Endodermal cell (in vitro differentiated cells): Measurements from ENCODE around the gene MYRIP. TPM values are rescaled to one million over a fixed set of nuclear protein-coding genes. Genes with fewer than 3 reads are reported as not detected.
"Not testable (repeated sequence)": the region's sequence is repeated elsewhere in the genome, so short reads cannot be mapped to it uniquely, and the experiment has no call there.

Experiments
- DNase-seq: peaks from one replicate; pipeline ENCODE4 v3.0.0-alpha.2; 2017
- H3K27ac ChIP-seq: 2 replicates; pipeline ENCODE4 v1.5.1; 2013; ENCODE audit warnings: mild to moderate bottlenecking, low read depth, low read length, moderate library complexity
- H3K27me3 ChIP-seq: 2 replicates; pipeline ENCODE4 v1.6.1; 2013; ENCODE audit warnings: mild to moderate bottlenecking, low read length, moderate library complexity; ENCODE audit not compliant: insufficient read depth, control insufficient read depth, poor library complexity, severe bottlenecking
- H3K36me3 ChIP-seq: 2 replicates; pipeline ENCODE4 v1.7.0; 2013; ENCODE audit warnings: mild to moderate bottlenecking, low read length, moderate library complexity; ENCODE audit not compliant: control insufficient read depth, insufficient read depth
- H3K4me1 ChIP-seq: one replicate; pipeline ENCODE4 v1.7.0; 2013; ENCODE audit warnings: low read length; ENCODE audit not compliant: control insufficient read depth, insufficient read depth
- H3K4me3 ChIP-seq: 2 replicates; pipeline ENCODE4 v1.5.1; 2013; ENCODE audit warnings: mild to moderate bottlenecking, low read length, moderate library complexity
- H3K9ac ChIP-seq: 2 replicates; pipeline ENCODE4 v1.6.1; 2013; ENCODE audit warnings: mild to moderate bottlenecking, low read length, moderate library complexity; ENCODE audit not compliant: poor library complexity, severe bottlenecking; ENCODE audit errors: extremely low read depth
- H3K9me3 ChIP-seq: 2 replicates; pipeline ENCODE4 v1.6.1; 2013; ENCODE audit warnings: mild to moderate bottlenecking, low read length, moderate library complexity; ENCODE audit not compliant: control insufficient read depth
- H3K27ac Mint-ChIP-seq: 2 replicates; pipeline ENCODE4 v1.8.0; 2020; ENCODE audit warnings: mixed read lengths
- H3K27me3 Mint-ChIP-seq: 2 replicates; pipeline ENCODE4 v1.8.0; 2021; ENCODE audit warnings: mild to moderate bottlenecking, mixed read lengths; ENCODE audit not compliant: insufficient read depth
- H3K36me3 Mint-ChIP-seq: 2 replicates; pipeline ENCODE4 v1.8.0; 2020; ENCODE audit warnings: low read depth, mixed read lengths
- H3K4me1 Mint-ChIP-seq: 2 replicates; pipeline ENCODE4 v1.8.0; 2020; ENCODE audit warnings: mixed read lengths
- H3K4me3 Mint-ChIP-seq: 2 replicates; pipeline ENCODE4 v1.8.0; 2020; ENCODE audit warnings: mild to moderate bottlenecking, moderate library complexity, mixed read lengths
- H3K9me3 Mint-ChIP-seq: 2 replicates; pipeline ENCODE4 v1.8.0; 2020; ENCODE audit warnings: mild to moderate bottlenecking, mixed read lengths
- WGBS, 2 experiments: methylation state at CpG; one replicate each; pipeline versions ENCODE4 v1.1.5 to v1.1.7; 2013; ENCODE audit warnings: missing lambda C conversion rate in 2 of 2, mixed read lengths in 1 of 2; ENCODE audit not compliant: insufficient coverage in 1 of 2, insufficient read length in 1 of 2; 5-methylcytosine and 5-hydroxymethylcytosine counted together
- total RNA-seq, 2 donors: library from RNA; stranded (reverse); fragmentation: NEBNext Ultra II Directional in 1 of 2; extraction: Animal tissue kit (Norgen Biotek cat#: 25700) in 1 of 2; gene quantifications; 2 replicates in 1 of 2; 3 replicates in 1 of 2; pipeline ENCODE4 v1.2.1, GENCODE V29; 2021
- TF ChIP-seq, protein P1 (sequence below): fragments of 200-600 bp; sonication (generic); conservative IDR thresholded peaks from 2 replicates; pipeline ENCODE4 v1.5.0; 2021; ENCODE audit warnings: antibody characterized with exemption, mild to moderate bottlenecking

The MYRIP gene
- total RNA-seq, 2 donors from 2014 or later, result 4.3 to 4.6 TPM

DNA sequence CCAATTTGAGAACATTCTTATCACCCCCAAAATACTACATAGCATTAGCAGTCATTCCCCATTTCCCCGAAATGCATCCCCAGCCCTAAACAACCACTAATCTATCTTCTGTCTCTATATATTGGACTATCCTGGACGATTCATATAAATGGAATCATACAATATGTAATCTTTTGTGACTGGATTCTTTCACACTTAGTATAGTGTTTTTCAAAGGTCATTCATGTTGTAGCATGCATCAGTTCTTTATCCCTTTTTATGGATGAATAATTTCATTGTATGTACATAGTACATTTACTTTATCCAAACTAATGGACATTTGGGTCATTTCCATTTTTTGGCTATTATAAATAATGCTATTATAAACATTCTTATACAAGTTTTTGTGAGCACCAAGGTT lies 472.6 kb downstream of the MYRIP start:
- 80 to 94% methylated on average over 1 of the region's 2 CpGs for WGBS, 2 experiments
- TF ChIP-seq, protein P1, sequence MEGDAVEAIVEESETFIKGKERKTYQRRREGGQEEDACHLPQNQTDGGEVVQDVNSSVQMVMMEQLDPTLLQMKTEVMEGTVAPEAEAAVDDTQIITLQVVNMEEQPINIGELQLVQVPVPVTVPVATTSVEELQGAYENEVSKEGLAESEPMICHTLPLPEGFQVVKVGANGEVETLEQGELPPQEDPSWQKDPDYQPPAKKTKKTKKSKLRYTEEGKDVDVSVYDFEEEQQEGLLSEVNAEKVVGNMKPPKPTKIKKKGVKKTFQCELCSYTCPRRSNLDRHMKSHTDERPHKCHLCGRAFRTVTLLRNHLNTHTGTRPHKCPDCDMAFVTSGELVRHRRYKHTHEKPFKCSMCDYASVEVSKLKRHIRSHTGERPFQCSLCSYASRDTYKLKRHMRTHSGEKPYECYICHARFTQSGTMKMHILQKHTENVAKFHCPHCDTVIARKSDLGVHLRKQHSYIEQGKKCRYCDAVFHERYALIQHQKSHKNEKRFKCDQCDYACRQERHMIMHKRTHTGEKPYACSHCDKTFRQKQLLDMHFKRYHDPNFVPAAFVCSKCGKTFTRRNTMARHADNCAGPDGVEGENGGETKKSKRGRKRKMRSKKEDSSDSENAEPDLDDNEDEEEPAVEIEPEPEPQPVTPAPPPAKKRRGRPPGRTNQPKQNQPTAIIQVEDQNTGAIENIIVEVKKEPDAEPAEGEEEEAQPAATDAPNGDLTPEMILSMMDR, result no peak
- Histone ChIP-seq H3K9me3 (no peaks in the 10 kb centered on the region), H3K36me3 (no peaks in the 10 kb centered on the region), H3K27ac (no peak overlapping the region), H3K4me3 (no peak overlapping the region), H3K27me3 (no peaks in the 10 kb centered on the region), H3K4me1 (no peaks in the 10 kb centered on the region), H3K9ac (no peak overlapping the region)
- H3K4me1 Mint-ChIP-seq, result no peaks in the 10 kb centered on the region
- no peak for DNase-seq
- no peaks in the 10 kb centered on the region for H3K27me3 Mint-ChIP-seq
- no peaks in the 10 kb centered on the region for H3K36me3 Mint-ChIP-seq
- peaks cover 3% of the 10 kb centered on the region for H3K9me3 Mint-ChIP-seq
- no peak overlapping the region for H3K27ac Mint-ChIP-seq
- no peak overlapping the region for H3K4me3 Mint-ChIP-seq

DNA sequence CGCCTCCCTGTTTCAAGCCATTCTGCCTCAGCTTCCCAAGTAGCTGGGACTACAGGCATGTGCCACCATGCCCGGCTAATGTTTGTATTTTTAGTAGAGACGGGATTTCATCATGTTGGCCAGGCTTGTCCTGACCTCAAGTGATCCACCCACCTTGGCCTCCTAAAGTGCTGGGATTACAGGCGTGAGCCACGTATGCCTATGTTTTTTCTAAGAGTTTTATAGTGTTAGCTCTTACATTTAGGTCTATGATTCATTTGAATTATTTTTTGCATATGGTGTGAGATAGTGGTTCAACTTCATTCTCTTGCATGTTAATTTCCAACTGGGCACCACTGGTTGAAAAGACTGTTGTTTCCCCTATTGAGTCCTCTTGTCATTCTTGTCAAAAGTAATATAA lies 473.6 kb downstream of the MYRIP start:
- 97 to 99% methylated on average over 3 to 5 of the region's 5 CpGs for WGBS, 2 experiments
- H3K36me3 ChIP-seq, H3K27me3 ChIP-seq, H3K4me3 ChIP-seq, H3K27ac Mint-ChIP-seq, H3K4me1 ChIP-seq, H3K4me1 Mint-ChIP-seq, DNase-seq, H3K4me3 Mint-ChIP-seq, H3K27ac ChIP-seq, H3K9ac ChIP-seq, H3K36me3 Mint-ChIP-seq, H3K9me3 ChIP-seq, H3K9me3 Mint-ChIP-seq, H3K27me3 Mint-ChIP-seq: not testable (repeated sequence)

GRCh38 chr3:40287248-40287647 lies 477.8 kb downstream of the MYRIP start:
- Mint-ChIP-seq H3K4me1 (peaks cover 17% of the 10 kb centered on the region), H3K9me3 (no peaks in the 10 kb centered on the region), H3K36me3 (no peaks in the 10 kb centered on the region), H3K4me3 (no peak overlapping the region), H3K27me3 (no peaks in the 10 kb centered on the region), H3K27ac (no peak overlapping the region)
- no peak overlapping the region for H3K27ac ChIP-seq
- no peaks in the 10 kb centered on the region for H3K27me3 ChIP-seq
- TF ChIP-seq, protein P1, result no peak
- H3K36me3 ChIP-seq, result no peaks in the 10 kb centered on the region
- DNase-seq, result no peak
- H3K4me3 ChIP-seq, result no peak overlapping the region
- H3K9ac ChIP-seq, result no peak overlapping the region
- H3K9me3 ChIP-seq, result peaks cover 20% of the 10 kb centered on the region
- 96% methylated on average over 2 of the region's 2 CpGs; no CpG with 5 or more reads in 1 of the 2 experiments for WGBS, 2 experiments
- H3K4me1 ChIP-seq, result peaks cover 2% of the 10 kb centered on the region

- TF ChIP-seq, protein P1, result no peak
- Histone ChIP-seq H3K36me3 (no peaks in the 10 kb centered on the region), H3K27me3 (no peaks in the 10 kb centered on the region), H3K4me3 (peak overlapping the region; percentile 10), H3K9me3 (peaks cover 20% of the 10 kb centered on the region), H3K9ac (no peak overlapping the region), H3K27ac (no peak overlapping the region), H3K4me1 (peaks cover 2% of the 10 kb centered on the region)
- Mint-ChIP-seq H3K9me3 (no peaks in the 10 kb centered on the region), H3K27me3 (no peaks in the 10 kb centered on the region), H3K27ac (no peak overlapping the region), H3K36me3 (no peaks in the 10 kb centered on the region), H3K4me3 (no peak overlapping the region), H3K4me1 (peaks cover 34% of the 10 kb centered on the region)
- peak; percentile 71 for DNase-seq
- WGBS, 2 experiments, result 94 to 100% methylated on average over 3 to 6 of the region's 6 CpGs
Observed at GRCh38 chr3:40290396-40290795, 481.0 kb downstream of the MYRIP start.
